ENCODE data around the gene CMTM5.
"Not testable (repeated sequence)": the region's sequence is repeated elsewhere in the genome, so short reads cannot be mapped to it uniquely, and the experiment has no call there.

Gene CMTM5

DNA sequence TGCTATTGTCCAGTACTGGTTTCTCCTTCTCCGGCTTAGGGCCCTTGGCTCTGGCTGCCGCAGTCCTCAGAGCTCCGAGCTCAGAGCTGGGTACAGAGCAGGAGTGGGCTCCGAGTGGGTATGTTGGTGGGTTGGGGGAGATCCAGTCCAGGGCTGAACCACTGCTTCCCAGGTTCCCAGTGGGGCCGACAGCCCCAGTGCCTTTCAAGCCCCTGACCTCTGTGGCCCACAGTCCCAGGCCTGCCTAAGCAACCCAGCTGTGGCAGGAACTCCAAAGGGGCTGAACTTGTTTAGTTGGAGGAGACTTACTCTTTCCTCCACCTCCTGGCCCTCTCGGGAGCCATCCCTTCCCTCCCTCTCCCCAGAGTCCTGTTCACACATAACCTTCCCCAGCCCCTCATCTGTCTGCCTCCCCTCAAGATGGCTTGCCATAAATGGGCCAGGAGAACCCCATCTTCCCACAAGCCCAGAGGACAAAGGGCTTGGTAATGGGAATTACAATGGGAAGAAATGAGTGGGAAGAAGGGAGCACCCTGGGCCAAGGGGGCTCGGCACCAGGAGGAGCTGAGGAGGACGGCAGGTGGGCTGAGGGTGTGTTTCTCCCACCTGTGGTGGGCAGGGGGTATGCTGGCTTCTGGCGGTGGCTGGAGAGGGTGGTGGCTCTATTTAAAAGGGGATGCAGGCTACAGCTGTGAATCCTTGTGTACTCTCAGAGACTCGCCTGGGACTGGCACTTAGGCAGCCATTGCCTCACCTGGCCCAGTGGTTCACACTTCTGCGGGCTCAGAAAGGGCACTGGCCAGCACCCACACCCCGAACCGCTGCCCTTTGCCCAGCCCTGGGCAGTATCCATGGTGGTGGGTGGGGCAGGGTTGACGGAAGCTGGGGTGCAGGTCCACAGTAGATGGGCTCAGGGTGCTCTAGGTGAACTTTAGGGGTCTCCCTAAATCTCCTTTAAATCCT is 35.0 kb downstream of the CMTM5 start:
- DNase-seq (ENCODE audit: insufficient read length, low spot score) (no peak), FAIRE-seq (no peak)

GRCh38 chr14:23413681-23414080 is 36.8 kb downstream of the CMTM5 start:
- FAIRE-seq = no peak

DNA sequence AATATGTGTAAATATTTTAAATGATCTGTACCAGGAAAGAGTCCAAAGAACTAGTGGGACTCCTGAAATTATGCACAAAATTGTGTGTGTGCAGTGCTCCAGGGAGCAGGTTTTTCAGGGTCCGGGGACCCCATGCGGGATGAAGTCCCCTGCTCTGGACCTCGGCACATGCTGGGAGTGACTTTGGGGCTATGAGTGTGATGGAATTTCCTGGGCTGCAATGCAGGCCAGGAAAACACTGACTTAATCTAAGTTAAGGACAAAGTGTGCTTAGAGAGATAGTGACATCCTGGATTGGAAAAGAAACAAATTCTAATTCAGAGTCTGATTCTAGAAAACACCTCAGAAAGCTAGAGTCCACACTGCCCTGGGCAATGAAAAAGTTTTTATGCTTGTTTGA is 37.4 kb downstream of the CMTM5 start:
- DNase-seq (ENCODE audit: insufficient read length, low spot score) (no peak), FAIRE-seq (no peak)

More at GRCh38 chr14:23413681-23414080, 36.8 kb downstream of the CMTM5 start:
- DNase-seq (ENCODE audit: insufficient read length, low spot score) = no peak

- no peak for FAIRE-seq
- no peak for DNase-seq (ENCODE audit: insufficient read length, low spot score)
These were observed 38.3 kb downstream of the CMTM5 start for GRCh38 chr14:23414906-23415820.

GRCh38 chr14:23415821-23416778 is 39.3 kb downstream of the CMTM5 start:
- no peak for DNase-seq (ENCODE audit: insufficient read length, low spot score)
- no peak for FAIRE-seq

DNA sequence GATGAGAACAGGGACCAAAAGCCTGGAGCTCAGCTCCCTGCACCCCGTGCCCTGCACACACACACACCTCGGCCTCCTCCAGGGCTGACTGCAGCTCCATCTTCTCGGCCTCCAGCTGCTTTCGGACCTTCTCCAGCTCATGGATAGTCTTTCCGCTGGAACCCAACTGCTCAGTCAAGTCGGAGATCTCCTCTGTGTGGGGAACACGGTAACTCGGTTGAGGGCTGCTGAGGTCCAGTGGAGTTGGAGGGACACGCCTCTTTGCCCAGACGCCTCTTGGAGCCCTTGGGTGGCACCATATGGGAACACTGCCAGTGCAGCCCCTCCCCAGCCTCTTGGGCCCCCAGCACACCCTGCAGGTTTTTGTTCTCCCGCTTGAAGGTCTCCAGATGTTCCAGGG is 40.0 kb downstream of the CMTM5 start:
- no peak for FAIRE-seq
- DNase-seq (ENCODE audit: insufficient read length, low spot score) = no peak

DNA sequence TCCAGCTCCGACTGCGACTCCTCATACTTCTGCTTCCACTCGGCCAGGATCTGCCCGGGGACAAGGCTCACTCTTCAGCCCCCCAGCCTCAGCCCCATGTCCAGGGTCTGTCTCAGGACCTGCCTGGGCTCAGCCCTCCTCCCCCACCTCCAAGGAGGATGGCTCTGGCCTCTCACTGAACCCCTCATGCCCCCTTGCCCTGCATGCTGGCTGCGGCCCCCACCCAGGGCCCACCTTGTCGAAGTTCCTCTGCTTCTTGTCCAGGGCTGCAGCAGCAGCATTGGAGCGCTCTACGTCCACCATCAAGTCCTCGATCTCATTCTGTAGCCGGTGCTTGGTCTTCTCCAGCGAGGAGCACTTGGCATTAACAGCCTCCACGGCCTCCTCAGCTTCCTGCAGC is 40.4 kb downstream of the CMTM5 start:
- not testable (repeated sequence) for FAIRE-seq; DNase-seq (ENCODE audit: insufficient read length, low spot score)

DNA sequence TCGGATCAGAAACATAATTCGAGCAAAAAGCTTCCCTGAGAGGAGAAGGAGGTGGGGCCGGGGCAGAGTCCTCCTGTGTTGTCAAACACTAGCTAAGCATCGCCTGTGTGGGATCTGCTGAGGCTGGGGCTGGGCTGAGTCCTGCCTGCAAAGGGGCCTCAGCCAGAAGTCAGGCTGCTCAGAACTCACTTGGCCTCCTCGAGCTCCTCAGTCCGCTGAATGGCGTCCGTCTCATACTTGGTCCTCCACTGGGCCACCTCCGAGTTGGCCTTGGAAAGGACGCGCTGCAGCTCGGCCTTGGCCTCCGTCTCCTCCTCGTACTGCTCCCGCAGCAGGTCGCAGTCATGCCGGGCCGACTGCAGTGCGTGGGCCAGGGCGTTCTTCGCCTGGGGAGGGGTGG is 41.2 kb downstream of the CMTM5 start:
- FAIRE-seq = no peak
- DNase-seq (ENCODE audit: insufficient read length, low spot score) = no peak

DNA sequence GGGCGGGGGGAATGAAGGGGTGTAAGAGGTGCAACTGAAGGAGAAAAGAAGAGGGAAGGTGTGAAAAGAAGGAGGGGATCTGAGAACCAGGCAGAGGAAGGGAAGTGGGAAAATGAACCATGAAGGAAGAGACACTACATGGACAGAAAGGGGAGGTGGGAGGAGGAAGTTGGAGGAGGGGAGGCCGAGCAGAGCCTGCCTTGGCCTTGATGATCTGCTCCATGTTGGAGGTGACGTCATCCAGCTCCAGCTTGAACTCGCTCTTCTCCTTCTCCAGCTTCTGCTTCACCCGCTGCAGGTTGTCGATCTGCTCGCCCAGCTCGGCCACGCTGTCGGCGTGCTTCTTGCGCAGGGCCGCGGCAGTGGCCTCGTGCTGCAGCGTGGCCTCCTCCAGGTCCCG is 42.8 kb downstream of the CMTM5 start:
- DNase-seq (ENCODE audit: insufficient read length, low spot score); FAIRE-seq: not testable (repeated sequence)

DNA sequence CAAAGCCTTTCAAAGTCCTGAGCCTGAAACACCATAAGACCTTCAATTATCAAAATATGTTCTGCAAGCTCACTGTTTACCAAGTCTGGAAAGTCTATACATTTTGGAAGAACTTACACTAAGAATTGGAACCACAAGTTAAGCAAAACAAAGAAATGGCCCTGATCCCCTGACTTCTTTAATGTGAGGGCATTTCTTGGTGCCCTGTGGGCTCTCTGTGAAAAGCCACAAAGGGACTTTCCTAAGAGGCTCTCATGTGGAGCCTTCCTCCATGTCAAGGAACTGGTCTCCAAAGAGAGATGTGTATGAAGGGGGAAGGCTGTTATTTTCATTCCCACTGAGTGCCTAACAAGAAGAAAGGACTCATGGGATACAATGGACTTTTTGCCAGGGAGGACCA is 44.7 kb downstream of the CMTM5 start:
- DNase-seq (ENCODE audit: insufficient read length, low spot score) = no peak
- FAIRE-seq = no peak

GRCh38 chr14:23423657-23424056 is 46.8 kb downstream of the CMTM5 start:
- no peak for DNase-seq (ENCODE audit: insufficient read length, low spot score)

DNA sequence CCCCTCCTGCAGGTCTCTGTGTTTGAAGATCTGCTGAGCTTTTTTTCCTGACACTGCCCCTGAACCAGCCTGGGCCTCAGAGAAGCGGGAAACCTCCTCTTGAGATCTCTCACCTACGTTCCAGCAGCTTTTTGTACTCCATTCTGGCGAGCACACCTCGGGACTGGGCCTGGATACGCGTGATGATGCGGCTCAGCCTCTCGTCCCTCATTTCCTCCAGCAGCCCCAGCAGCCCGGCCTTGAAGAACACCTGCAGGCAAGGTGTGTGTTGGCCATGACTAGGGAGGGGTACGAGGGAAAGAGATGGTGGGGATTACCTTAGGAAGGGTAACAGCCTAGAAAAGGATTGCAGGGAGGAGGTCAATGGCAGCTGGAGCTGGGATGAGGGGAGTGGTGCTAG is 48.3 kb downstream of the CMTM5 start:
- FAIRE-seq = no peak
- no peak for DNase-seq (ENCODE audit: insufficient read length, low spot score)

More at GRCh38 chr14:23423657-23424056, 46.8 kb downstream of the CMTM5 start:
- FAIRE-seq = no peak

- DNase-seq (ENCODE audit: insufficient read length, low spot score); FAIRE-seq: not testable (repeated sequence)
These were observed 49.0 kb downstream of the CMTM5 start for GRCh38 chr14:23425798-23426197.

DNA sequence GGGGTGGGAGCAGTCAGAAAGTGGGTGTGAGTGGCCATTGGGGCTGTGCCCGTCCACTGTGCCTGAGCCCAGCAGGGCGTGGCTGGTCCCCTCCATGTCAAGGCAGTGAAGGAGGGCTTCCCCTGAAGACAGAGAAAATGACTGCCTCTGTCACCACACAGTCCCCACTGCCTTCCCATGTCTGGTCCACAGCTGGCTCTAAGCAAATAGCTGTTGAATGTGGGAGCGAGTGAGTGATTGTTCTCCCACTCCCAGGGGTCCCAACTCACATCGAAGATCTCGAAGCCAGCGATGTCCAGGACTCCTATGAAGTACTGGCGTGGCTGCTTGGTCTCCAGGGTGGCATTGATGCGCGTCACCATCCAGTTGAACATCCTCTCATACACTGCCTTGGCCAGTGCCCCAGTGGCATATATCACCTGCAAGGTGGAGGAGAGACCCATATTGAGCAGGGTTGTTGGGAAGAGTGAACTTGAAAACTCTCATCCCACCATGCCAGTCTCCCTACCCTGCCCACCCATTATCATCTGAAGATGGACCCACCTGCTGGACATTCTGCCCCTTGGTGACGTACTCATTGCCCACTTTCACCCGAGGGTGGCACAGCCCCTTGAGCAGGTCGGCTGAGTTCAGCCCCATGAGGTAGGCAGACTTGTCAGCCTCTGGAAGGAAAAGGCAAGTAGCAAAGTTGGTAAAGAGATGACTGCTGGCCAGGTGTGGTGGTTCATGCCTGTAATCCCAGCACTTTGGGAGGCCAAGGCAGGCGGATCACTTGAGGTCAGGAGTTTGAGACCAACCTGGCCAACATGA is 52.0 kb downstream of the CMTM5 start:
- FAIRE-seq (no peak), DNase-seq (ENCODE audit: insufficient read length, low spot score) (no peak)

Measured in GM19239 (cell line).